Activated T-cell treated with anti-CD3 and anti-CD28 coated beads, Interleukin-2, amount 50 U/mL, for 4 hours (primary cell): ENCODE results near the gene RNASE1. TPM values are rescaled to one million over a fixed set of nuclear protein-coding genes. Genes with fewer than 3 reads are reported as not detected.
A peak's percentile ranks its signal among the peaks of the same experiment; 100 is the strongest.
"Not testable (repeated sequence)": the region's sequence is repeated elsewhere in the genome, so short reads cannot be mapped to it uniquely, and the experiment has no call there.

Experiments
- ATAC-seq, 2 donors: fragments of 200-7000 bp; cut with Tn5 transposase; one replicate each; pipeline ENCODE4 v1.10.0; 2021
- DNase-seq: peaks from one replicate; pipeline ENCODE4 v3.0.0-alpha.2; 2020
- H3K27me3 Mint-ChIP-seq: one replicate; pipeline ENCODE4 v1.8.0; 2021; ENCODE audit warnings: low read depth, mixed read lengths
- H3K36me3 Mint-ChIP-seq: one replicate; pipeline ENCODE4 v1.8.0; 2022; ENCODE audit warnings: mixed read lengths; ENCODE audit not compliant: insufficient read depth
- H3K4me1 Mint-ChIP-seq: one replicate; pipeline ENCODE4 v1.8.0; 2021; ENCODE audit warnings: low read depth, mixed read lengths
- H3K4me3 Mint-ChIP-seq: one replicate; pipeline ENCODE4 v1.8.0; 2021; ENCODE audit warnings: mild to moderate bottlenecking, moderate library complexity, mixed read lengths
- H3K9me3 Mint-ChIP-seq: one replicate; pipeline ENCODE4 v1.8.0; 2021; ENCODE audit warnings: mixed read lengths
- total RNA-seq, 3 donors: library from RNA; stranded (reverse); gene quantifications; one replicate each; pipeline ENCODE4 v1.2.1, GENCODE V29; 2021

The RNASE1 gene
- total RNA-seq, 3 donors from 2014 or later: 0.40 to 0.78 (median 0.63) TPM

GRCh38 chr14:20769421-20769820 is 33.2 kb downstream of the RNASE1 start:
- Mint-ChIP-seq H3K4me1 (no peaks in the 10 kb centered on the region), H3K9me3 (no peaks in the 10 kb centered on the region)
- ATAC-seq: no peak

GRCh38 chr14:20768593-20768892 is 34.1 kb downstream of the RNASE1 start:
- DNase-seq (no peak), ATAC-seq (no peak)
- Mint-ChIP-seq H3K27me3 (peaks cover 7% of the 10 kb centered on the region), H3K9me3 (no peaks in the 10 kb centered on the region), H3K36me3 (no peaks in the 10 kb centered on the region), H3K4me1 (no peaks in the 10 kb centered on the region), H3K4me3 (no peak overlapping the region)

More at GRCh38 chr14:20769421-20769820, 33.2 kb downstream of the RNASE1 start:
- Mint-ChIP-seq H3K27me3 (peaks cover 7% of the 10 kb centered on the region), H3K36me3 (no peaks in the 10 kb centered on the region), H3K4me3 (no peak overlapping the region)
- DNase-seq: no peak

GRCh38 chr14:20760950-20761349 is 41.7 kb downstream of the RNASE1 start:
- ATAC-seq (no peak), DNase-seq (no peak)
- H3K4me1 Mint-ChIP-seq: no peaks in the 10 kb centered on the region
- no peaks in the 10 kb centered on the region for H3K27me3 Mint-ChIP-seq
- no peaks in the 10 kb centered on the region for H3K9me3 Mint-ChIP-seq
- H3K4me3 Mint-ChIP-seq: no peak overlapping the region
- no peaks in the 10 kb centered on the region for H3K36me3 Mint-ChIP-seq

- not testable (repeated sequence) for H3K4me1 Mint-ChIP-seq, ATAC-seq, DNase-seq, H3K36me3 Mint-ChIP-seq, H3K27me3 Mint-ChIP-seq, H3K4me3 Mint-ChIP-seq, H3K9me3 Mint-ChIP-seq
Observed at GRCh38 chr14:20759465-20759864, 43.2 kb downstream of the RNASE1 start.

- no peaks in the 10 kb centered on the region for H3K4me1 Mint-ChIP-seq
- H3K9me3 Mint-ChIP-seq: peaks cover 4% of the 10 kb centered on the region
- no peaks in the 10 kb centered on the region for H3K36me3 Mint-ChIP-seq
- no peaks in the 10 kb centered on the region for H3K27me3 Mint-ChIP-seq
- no peak overlapping the region for H3K4me3 Mint-ChIP-seq
- DNase-seq (peak; percentile 5), ATAC-seq (no peak)
Observed at GRCh38 chr14:20757965-20758364, 44.7 kb downstream of the RNASE1 start.

GRCh38 chr14:20755037-20755436 is 47.6 kb downstream of the RNASE1 start:
- ATAC-seq (no peak), DNase-seq (no peak)
- Mint-ChIP-seq H3K4me1 (no peaks in the 10 kb centered on the region), H3K36me3 (no peaks in the 10 kb centered on the region), H3K27me3 (peaks cover 3% of the 10 kb centered on the region), H3K4me3 (no peak overlapping the region), H3K9me3 (peaks cover 14% of the 10 kb centered on the region)

GRCh38 chr14:20754308-20754707 is 48.3 kb downstream of the RNASE1 start:
- H3K27me3 Mint-ChIP-seq: peaks cover 4% of the 10 kb centered on the region
- no peaks in the 10 kb centered on the region for H3K4me1 Mint-ChIP-seq
- no peak overlapping the region for H3K4me3 Mint-ChIP-seq
- H3K36me3 Mint-ChIP-seq: no peaks in the 10 kb centered on the region
- no peak for DNase-seq
- no peak for ATAC-seq
- peaks cover 14% of the 10 kb centered on the region for H3K9me3 Mint-ChIP-seq

GRCh38 chr14:20751963-20752562 is 50.6 kb downstream of the RNASE1 start:
- DNase-seq (no peak), ATAC-seq (no peak)
- H3K4me1 Mint-ChIP-seq: no peaks in the 10 kb centered on the region
- H3K27me3 Mint-ChIP-seq: peaks cover 13% of the 10 kb centered on the region
- H3K36me3 Mint-ChIP-seq: no peaks in the 10 kb centered on the region
- H3K4me3 Mint-ChIP-seq: no peak overlapping the region
- H3K9me3 Mint-ChIP-seq: peaks cover 14% of the 10 kb centered on the region

Other genes starting within 250 kb of the RNASE1 start
- gene RNASE9, start 241.8 kb downstream of the RNASE1 start, total RNA-seq: not detected
- gene RNASE11, start 214.8 kb downstream of the RNASE1 start, total RNA-seq: not detected
- gene RNASE12, start 211.5 kb downstream of the RNASE1 start, total RNA-seq: not detected
- not detected for gene OR6S1, start 161.2 kb downstream of the RNASE1 start, total RNA-seq
- gene RNASE4, start 118.3 kb downstream of the RNASE1 start, total RNA-seq: under 1 TPM; 0.08 to 0.18 (median 0.15) TPM
- gene ANG, start 114.1 kb downstream of the RNASE1 start, total RNA-seq: under 1 TPM in 1 of 3 donors, not detected in 2; 0.19 TPM
- gene EDDM3A, start 57.0 kb downstream of the RNASE1 start, total RNA-seq: not detected
- not detected for gene EDDM3B, start 34.4 kb downstream of the RNASE1 start, total RNA-seq
- under 1 TPM in 2 of 3 donors, not detected in 1; 0.18 to 0.43 TPM for gene RNASE6, start 21.6 kb downstream of the RNASE1 start, total RNA-seq
- not detected for gene RNASE3, start 88.5 kb upstream of the RNASE1 start, total RNA-seq
- gene RNASE2, start 152.6 kb upstream of the RNASE1 start, total RNA-seq: not detected
- 100 to 1,000 TPM in 2 of 3 donors, 10 to 100 TPM in 1; 99.4 to 110 (median 105) TPM for gene METTL17, start 187.1 kb upstream of the RNASE1 start, total RNA-seq
- under 1 TPM in 1 of 3 donors, not detected in 2; 0.53 TPM for gene SLC39A2, start 196.4 kb upstream of the RNASE1 start, total RNA-seq
- 1 to 10 TPM; 2.8 to 5.3 (median 3.5) TPM for gene NDRG2, start 222.2 kb upstream of the RNASE1 start, total RNA-seq
- gene TPPP2, start 227.4 kb upstream of the RNASE1 start, total RNA-seq: not detected
- not detected for gene RNASE13, start 232.0 kb upstream of the RNASE1 start, total RNA-seq
- not detected for gene RNASE7, start 239.5 kb upstream of the RNASE1 start, total RNA-seq